ENCODE results near the gene PSMA8.

GRCh38 chr18:26089293-26090129 is 44.2 kb upstream of the PSMA8 start:
- no peak for TF ChIP-seq CTCF (conservative IDR thresholded peaks at IDR 0.05; ENCODE audit: low read depth, low read length)
- no peak for TF ChIP-seq EZH2 (IDR thresholded peaks at IDR 0.05; ENCODE audit: borderline replicate concordance, low read depth, low read length, poor library complexity, severe bottlenecking)

All from A673 (cell line).